ENCODE measurements around the gene EFHC1.

DNA sequence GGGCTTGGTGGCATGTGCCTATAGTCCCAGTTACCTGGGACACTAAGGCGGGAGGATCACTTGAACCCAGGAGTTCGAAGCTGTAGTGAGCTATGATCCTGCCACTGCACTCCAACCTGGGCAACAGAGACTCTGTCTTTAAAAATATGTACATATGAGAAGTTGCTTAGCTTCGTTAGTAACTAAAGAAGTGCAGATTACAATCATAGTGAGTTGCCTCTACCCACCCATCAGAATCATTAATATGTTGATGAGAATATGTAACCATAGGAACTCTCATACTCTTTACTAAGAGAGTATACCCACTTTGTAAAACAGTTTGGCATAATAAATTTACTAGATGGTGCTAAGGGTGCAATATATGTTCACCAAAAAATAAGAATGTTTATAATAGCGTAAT lies 54.0 kb downstream of the EFHC1 start:
- TF ChIP-seq, protein P1, sequence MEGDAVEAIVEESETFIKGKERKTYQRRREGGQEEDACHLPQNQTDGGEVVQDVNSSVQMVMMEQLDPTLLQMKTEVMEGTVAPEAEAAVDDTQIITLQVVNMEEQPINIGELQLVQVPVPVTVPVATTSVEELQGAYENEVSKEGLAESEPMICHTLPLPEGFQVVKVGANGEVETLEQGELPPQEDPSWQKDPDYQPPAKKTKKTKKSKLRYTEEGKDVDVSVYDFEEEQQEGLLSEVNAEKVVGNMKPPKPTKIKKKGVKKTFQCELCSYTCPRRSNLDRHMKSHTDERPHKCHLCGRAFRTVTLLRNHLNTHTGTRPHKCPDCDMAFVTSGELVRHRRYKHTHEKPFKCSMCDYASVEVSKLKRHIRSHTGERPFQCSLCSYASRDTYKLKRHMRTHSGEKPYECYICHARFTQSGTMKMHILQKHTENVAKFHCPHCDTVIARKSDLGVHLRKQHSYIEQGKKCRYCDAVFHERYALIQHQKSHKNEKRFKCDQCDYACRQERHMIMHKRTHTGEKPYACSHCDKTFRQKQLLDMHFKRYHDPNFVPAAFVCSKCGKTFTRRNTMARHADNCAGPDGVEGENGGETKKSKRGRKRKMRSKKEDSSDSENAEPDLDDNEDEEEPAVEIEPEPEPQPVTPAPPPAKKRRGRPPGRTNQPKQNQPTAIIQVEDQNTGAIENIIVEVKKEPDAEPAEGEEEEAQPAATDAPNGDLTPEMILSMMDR (IDR thresholded peaks at IDR 0.05; ENCODE audit: insufficient read depth, low read length, poor library complexity, severe bottlenecking), result no peak
- TF ChIP-seq EZH2phosphoT487 (conservative IDR thresholded peaks at IDR 0.05; ENCODE audit: low read length), result no peak
